Stimulated activated naive CD4-positive, alpha-beta T cell treated with Interleukin-2 at 50 U/mL for 16 hours (primary cell): ENCODE results near the gene MAN2B2.

Experiments used
- DNase-seq: peaks from one replicate; lab custom pipeline; 2025; lab: John Stamatoyannopoulos, UW

The MAN2B2 gene

DNA sequence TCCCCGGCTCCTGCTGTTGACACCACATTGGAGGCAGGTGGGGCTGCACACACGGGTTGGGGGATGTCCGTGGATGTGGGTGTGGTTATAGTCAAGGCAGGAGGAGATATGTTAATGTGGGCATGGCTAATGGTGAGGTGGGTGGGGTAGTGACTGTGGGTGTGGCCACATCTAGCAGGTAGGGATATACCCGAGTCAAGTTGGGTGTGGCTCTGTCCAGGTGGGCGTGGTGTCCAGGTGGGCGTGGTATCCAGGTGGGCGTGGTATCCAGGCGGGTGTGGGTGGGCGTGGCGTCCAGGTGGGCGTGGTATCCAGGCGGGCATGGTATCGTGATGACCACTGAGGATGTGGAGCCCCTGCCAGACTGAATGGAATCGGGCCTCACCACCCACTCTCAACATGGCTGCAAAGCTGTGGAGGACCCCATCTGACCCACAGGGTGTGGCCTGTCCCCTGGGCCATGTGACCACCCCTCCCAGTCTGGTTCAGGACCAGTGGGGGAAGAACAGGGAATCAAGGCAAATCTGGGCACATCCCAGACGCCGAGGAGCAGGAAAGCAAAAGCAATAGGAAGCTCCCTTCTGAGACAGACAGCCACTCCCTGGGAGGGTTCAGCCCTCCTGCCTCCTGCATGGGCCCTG, 21.0 kb downstream of the MAN2B2 start:
- DNase-seq = no peak

- DNase-seq = no peak
Measured at GRCh38 chr4:6596948-6597347, 22.0 kb downstream of the MAN2B2 start.

DNA sequence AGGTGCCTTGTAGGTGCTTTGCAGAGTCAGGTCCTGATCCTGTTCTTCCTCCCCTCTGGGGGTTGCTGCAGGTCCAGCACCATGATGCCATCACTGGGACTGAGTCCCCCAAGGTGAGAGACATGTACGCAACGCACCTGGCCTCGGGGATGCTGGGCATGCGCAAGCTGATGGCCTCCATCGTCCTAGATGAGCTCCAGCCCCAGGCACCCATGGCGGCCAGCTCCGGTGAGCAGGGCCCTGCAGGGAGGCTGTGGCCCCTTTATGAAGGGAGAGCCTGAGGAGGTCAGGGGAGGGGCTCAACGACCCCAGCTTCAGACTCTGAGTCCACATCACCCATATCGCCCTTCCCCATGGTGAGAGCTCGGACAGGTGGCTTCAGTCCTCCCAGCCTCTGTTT, 23.1 kb downstream of the MAN2B2 start:
- DNase-seq = no peak

DNA sequence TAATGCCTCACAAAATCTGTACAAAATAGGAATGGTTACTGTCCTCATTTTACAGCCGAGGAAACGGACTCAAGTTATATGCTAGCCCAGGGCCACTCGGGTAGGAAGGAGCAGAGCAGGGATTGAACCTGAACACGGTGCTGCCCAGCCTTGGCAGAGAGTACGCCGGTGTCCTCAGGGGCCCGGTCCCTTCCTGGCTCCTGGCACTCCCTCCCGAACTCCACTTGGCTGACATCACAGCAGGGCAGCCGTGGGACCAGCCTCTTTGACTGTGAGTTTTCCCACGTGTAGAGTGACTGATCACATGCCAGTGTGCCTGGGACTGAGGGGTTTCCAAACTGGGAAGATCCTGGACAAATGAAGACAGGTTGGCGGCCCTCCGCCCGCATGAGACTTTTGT, 23.7 kb downstream of the MAN2B2 start:
- no peak for DNase-seq

GRCh38 chr4:6601661-6602250, 26.8 kb downstream of the MAN2B2 start:
- no peak for DNase-seq

DNA sequence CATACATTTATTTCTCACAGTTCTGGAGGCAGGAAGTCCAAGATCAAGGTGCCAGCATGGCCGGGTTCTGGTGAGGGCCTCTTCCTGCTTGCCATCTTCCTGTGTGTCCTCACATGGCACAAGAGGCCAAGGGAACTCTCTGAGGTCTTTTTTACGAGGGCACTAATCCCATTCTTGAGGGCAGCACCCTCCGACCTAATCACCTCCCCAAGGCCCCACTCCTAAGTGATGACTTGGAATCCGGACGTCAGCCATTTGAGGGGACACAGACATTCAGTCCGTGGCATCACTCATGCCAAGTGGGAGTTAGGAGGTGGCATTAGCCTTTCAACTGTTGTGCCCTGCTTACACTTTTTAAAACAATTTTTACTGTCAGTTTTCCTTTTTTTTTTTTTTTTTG, 27.3 kb downstream of the MAN2B2 start:
- no peak for DNase-seq

GRCh38 chr4:6603128-6603527, 28.1 kb downstream of the MAN2B2 start:
- no peak for DNase-seq

GRCh38 chr4:6605114-6605513, 30.1 kb downstream of the MAN2B2 start:
- no peak for DNase-seq

- DNase-seq = no peak
Measured at GRCh38 chr4:6605605-6606004, 30.6 kb downstream of the MAN2B2 start.

DNA sequence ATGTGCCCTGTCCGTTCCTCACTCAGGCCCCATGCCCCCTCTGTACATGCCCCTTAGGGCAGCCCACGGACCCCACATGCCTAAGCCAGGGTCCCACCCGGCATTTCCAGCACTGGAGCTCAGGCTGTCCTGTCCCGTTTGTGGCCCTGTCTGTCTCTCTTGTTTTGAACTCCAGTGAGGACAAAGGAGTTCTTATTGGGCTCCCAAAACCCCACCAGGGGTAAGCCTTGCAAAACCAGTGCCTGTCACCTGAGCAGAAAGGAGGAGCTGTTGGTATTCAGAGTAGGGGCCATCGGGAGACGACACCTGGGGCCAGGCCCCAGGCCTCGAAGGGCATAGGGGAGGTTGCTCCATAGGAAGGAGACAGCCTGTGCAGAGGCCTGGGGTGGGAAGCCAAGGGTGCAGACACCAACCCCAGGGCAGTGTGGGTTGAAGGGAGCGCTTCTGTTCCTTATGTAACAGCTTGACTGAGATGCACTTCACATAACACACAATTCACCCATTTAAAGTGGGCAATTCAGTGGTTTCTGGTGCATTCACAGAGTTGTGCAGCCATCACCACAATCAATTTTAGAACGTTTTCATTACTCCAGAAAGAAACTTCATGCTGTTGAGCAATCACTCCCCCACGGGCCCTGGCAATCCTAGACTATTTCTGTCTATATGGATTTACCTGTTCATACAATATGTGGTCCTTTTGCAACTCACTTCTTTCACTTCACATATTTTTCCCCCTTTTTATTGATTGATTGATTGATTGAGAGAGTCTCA, 31.7 kb downstream of the MAN2B2 start:
- no peak for DNase-seq

DNA sequence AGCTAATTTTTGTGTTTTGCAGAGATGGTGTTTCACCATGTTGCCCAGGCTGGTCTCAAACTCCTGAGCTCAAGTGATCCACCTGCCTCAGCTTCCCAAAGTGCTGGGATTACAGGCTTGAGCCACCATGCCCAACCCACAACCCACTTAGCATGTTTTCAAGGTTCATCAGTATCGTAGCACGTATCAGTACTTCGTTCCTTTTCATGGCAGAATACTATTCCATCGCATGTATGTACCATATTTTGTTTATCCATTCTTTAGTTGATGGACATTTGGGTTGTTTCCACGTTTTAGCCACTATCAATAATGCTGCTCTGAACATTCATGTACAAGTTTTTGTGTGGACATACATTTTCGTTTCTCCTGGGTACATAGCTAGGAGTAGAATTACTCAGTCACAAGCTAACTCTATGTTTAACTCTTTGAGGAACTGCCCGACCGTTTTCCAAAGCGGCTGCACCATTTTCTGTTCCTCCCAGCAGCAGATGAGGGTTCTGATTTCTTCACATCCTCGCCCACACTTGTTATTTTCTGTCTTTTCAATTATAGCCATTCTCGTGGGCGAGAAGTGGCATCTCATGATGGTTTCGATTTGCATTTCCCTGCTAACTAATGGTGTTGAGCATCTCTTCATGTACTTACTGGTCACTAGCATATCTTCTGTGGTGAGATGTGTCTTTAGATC, 32.5 kb downstream of the MAN2B2 start:
- no peak for DNase-seq

DNA sequence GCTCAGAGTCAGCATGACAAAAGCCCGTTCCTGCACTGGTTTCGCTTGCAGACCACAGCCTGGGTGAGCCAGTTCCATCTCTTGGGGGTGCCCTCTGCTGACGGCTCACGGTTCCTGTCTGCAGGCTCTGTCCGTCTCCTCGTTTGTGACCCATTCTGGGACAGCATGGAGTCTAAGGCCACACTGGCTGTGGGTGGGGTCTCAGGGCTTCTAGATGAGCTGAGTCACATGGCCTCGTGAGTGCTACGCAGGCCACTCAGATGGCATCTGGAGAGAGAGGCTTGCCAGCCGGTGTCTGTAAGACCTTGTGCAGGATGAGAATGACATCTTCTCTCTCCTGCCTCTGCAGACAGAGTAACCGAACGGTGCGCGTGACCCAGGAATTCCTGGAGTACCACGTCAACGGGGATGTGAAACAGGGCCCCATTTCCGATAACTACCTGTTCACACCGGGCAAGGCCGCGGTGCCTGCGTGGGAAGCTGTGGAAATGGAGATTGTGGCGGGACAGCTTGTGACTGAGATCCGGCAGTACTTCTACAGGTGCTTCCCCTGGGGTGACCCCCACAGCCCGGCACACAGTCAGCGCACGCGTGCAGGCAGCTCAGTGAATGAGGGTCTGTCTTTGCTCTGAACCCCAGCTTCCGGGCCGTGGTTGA, 33.9 kb downstream of the MAN2B2 start:
- no peak for DNase-seq

GRCh38 chr4:6609415-6610079, 34.6 kb downstream of the MAN2B2 start:
- no peak for DNase-seq

DNA sequence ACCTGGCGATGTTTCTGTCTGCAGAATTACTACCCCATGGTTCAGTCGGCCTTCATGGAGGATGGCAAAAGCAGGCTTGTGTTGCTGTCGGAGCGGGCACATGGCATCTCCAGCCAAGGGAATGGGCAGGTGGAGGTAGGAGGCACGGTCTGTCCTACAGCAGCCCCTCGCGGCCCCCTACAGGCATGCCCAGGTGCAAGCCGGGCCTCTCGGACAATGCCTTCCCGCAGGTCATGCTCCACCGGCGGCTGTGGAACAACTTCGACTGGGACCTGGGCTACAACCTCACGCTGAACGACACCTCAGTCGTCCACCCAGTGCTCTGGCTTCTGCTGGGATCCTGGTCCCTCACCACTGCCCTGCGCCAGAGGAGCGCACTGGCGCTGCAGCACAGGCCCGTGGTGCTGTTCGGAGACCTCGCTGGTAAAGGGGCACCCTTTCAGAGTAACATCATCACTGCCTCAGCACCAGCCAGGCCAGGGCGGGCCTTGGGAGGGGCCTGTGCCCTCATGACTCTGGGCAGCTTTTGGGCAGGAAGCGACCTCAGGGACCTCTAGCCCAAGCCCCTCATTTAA, 36.0 kb downstream of the MAN2B2 start:
- no peak for DNase-seq

DNA sequence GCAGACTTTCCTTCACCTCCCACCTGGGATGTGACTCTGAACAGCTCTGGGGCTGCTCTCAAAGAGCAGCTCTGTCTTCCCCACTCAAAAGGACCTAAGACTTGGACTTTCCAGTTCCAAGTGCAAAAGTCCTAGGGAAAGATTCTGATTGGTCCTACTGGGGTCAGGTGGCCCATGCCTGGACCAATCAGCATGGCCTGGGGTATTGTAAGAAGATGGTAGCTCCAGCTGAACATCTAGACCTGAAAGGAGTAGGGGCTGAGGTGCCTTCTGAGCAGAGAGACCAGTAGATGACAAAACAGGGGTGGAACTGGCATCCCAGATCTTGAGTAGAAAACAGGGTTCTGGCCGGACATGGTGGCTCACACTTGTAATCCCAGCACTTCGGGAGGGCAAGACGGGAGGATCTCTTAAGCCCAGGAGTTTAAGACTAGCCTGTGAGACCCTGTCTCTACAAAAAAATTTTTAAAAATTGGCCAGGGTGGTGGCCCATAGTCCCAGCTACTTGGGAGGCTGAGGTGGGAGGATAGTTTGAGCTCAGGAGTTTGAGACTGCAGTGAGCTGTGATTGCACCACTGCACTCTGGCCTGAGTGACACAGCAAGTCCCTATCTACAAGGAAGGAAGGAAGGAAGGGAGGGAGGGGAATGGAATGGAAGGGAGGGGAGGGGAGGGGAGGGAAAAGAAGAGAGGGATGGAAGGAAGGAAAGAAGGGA, 38.1 kb downstream of the MAN2B2 start:
- no peak for DNase-seq

- DNase-seq = no peak
Measured at GRCh38 chr4:6613676-6614651, 39.0 kb downstream of the MAN2B2 start.

DNA sequence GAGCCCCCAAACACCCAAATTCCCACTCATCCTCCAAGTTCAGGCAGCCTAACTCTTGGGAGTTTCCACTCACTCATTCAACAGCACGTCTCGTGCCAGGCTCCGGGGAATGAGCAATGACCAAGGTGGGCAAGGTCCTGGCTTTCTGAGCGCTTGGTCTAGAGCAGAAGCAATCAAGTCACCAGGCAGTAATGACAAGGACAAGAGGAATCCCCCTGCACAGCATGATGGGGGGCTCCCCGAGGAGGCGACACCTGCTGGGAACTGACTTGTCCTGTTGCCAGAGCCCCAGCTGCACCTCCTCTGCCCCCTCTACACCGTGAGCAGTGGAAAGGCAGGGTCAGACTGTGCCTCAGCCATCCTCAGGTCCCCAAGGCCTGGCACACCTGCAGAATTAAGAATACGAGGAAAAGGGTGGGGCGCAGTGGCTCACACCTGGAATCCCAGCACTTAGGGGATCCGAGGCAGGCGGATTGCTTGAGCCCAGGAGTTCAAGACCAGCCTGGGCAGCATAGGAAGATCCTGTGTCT, 39.8 kb downstream of the MAN2B2 start:
- no peak for DNase-seq

- DNase-seq = no peak
Measured at GRCh38 chr4:6616087-6616995, 41.4 kb downstream of the MAN2B2 start.
